Right cardiac atrium (tissue), 5 donors: ENCODE measurements around the gene RPL37A. TPM values are rescaled to one million over a fixed set of nuclear protein-coding genes. Genes with fewer than 3 reads are reported as not detected.
A peak's percentile ranks its signal among the peaks of the same experiment; 100 is the strongest.

Experiments used
- ATAC-seq, 2 donors: fragments of 200-7000 bp; cut with Tn5 transposase; one replicate each; pipeline versions ENCODE4 v1.8.0 to v1.9.1; 2020; ENCODE audit warnings: moderate library complexity in 2 of 2, mild to moderate bottlenecking in 1 of 2
- DNase-seq, 3 donors: peaks; one replicate each; pipeline ENCODE4 v3.0.0-alpha.2; 2020
- H3K27ac ChIP-seq: one replicate; pipeline ENCODE4 v1.5.1; 2013; ENCODE audit warnings: mild to moderate bottlenecking, low read length, control low read depth, moderate library complexity
- H3K27me3 ChIP-seq: one replicate; pipeline ENCODE4 v1.6.1; 2013; ENCODE audit not compliant: control insufficient read depth, insufficient read depth
- H3K4me1 ChIP-seq: one replicate; pipeline ENCODE4 v1.6.1; 2013; ENCODE audit warnings: low read length; ENCODE audit not compliant: control insufficient read depth, insufficient read depth
- H3K4me3 ChIP-seq: one replicate; pipeline ENCODE4 v1.5.1; 2013; ENCODE audit warnings: low read length, control low read depth
- H3K9me3 ChIP-seq: one replicate; pipeline ENCODE4 v1.6.1; 2013; ENCODE audit warnings: low read length; ENCODE audit not compliant: control insufficient read depth
- WGBS: extraction: QIAGEN DNeasy Blood & Tissue Kit; methylation state at CpG from one replicate; pipeline ENCODE4 v1.1.7; 2013; 5-methylcytosine and 5-hydroxymethylcytosine counted together
- intact Hi-C, 4 donors: fragments of 100-400 bp; cut with DNase I; formaldehyde crosslinking; loops; one replicate each; pipeline versions ENCODE4 v1.11.0 to v1.14.0; 2022 to 2023
- long read RNA-seq, 4 donors: library from polyadenylated mRNA; unstranded; transcript quantifications; one replicate each; pipeline ENCODE4 v2.0.0, GENCODE V29; 2020 to 2021
- polyA plus RNA-seq: library from polyadenylated mRNA; stranded (reverse); fragments of 200-250 nt; gene quantifications from one replicate; pipeline ENCODE4 v1.2.3, GENCODE V29; 2013
- total RNA-seq, 4 donors: library from RNA; stranded (reverse); fragmentation: NEBNext Ultra II Directional; extraction: Animal tissue kit (Norgen Biotek cat#: 25700); gene quantifications; one replicate each; pipeline ENCODE4 v1.2.1, GENCODE V29; 2021
- donor health status: healthy with polysubstance abuse.
- donor health status: DM: no; HTN: yes; CAD: no.
- donor health status: DM: no; HTN: no; CAD: no.
- donor health status: DM: no; HTN: yes; CAD: no; lungs with severe emphysema.
- donor health status: DM: yes; HTN: yes; CAD: no.

Gene RPL37A
- total RNA-seq (1,000 to 10,000 TPM; 1,836 to 2,258 (median 1,899) TPM), polyA plus RNA-seq (3,516 TPM)
- long read RNA-seq, donor 1, transcript RPL37A-210 (4 exons, 3,647 nt) = major isoform, 98 of 113 reads
- long read RNA-seq, donor 1, transcript RPL37A-201 (3 exons, 742 nt) = minor isoform, 14 of 113 reads
- long read RNA-seq, donor 1, partial matches to known transcripts = 1 of 113 reads
- long read RNA-seq, donor 1, other reads (novel, unspliced or antisense) = 0 of 113 reads
- long read RNA-seq, donor 2, transcript RPL37A-201 (3 exons, 742 nt) = minor isoform, 9 of 238 reads
- long read RNA-seq, donor 2, transcript RPL37A-210 (4 exons, 3,647 nt) = major isoform, 227 of 238 reads
- long read RNA-seq, donor 2, partial matches to known transcripts = 1 of 238 reads
- long read RNA-seq, donor 2, other reads (novel, unspliced or antisense) = 1 of 238 reads
- long read RNA-seq, donor 3, transcript RPL37A-210 (4 exons, 3,647 nt) = major isoform, 60 of 79 reads
- long read RNA-seq, donor 3, transcript RPL37A-209 (3 exons, 1,701 nt) = minor isoform, 6 of 79 reads
- long read RNA-seq, donor 3, partial matches to known transcripts = 7 of 79 reads
- long read RNA-seq, donor 3, other reads (novel, unspliced or antisense) = 0 of 79 reads
- long read RNA-seq, donor 4, transcript RPL37A-201 (3 exons, 742 nt) = minor isoform, 8 of 165 reads
- long read RNA-seq, donor 4, transcript RPL37A-210 (4 exons, 3,647 nt) = major isoform, 153 of 165 reads
- long read RNA-seq, donor 4, partial matches to known transcripts = 3 of 165 reads
- long read RNA-seq, donor 4, other reads (novel, unspliced or antisense) = 0 of 165 reads

DNA sequence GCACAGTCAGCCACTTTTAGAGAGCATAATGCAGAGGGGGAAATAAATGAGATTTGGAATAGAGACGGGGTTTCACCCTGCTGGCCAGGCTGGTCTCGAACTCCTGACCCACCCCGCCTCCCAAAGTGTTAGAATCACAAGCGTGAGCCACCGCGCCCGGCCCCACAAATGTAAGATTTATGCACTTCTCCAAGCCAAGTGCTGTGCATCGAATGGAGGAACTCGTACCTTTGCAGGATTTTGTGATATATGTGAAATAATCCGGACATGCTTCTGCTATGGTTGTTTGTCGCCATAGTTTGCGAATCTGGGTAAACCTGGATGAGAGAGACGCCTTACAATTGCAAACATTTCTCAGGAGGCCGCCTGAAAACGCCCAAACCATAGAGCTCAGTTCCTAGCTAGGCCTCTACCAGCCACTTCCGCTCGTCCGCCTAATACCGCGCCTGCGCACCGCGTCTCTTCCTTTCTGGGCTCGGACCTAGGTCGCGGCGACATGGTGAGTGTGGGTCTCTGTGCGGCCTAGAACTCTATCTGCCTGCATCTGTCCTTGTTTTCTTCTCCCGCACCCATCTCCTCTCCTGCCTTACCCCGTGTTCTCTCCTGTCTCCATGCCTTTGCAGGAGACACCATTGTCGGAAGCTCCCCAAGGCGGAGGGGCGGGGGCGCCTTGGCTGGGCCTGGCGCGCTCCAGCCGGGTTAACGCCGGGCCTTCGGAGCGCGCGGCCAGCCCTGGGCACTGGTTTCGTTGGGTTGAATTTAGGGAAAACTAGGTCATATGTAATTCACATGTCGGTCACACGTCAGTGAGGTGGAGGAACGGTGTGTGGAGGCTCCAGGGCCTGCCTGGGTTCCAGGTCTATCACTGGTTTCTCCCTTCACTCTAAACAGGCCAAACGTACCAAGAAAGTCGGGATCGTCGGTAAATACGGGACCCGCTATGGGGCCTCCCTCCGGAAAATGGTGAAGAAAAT, at the start of gene RPL37A:
TSS of gene RPL37A (plus strand) at position 466 of the 974 bp plus-strand sequence. CDS start at position 497, 31 bp downstream.
- Histone ChIP-seq H3K27ac (peak within 1 kb of the TSS; percentile 80), H3K4me3 (peak within 1 kb of the TSS; percentile 53), H3K4me1 (no peaks in the 10 kb centered on the region), H3K9me3 (no peaks in the 10 kb centered on the region), H3K27me3 (no peaks in the 10 kb centered on the region)
- under 1% methylated on average over 54 of the region's 54 CpGs for WGBS
- ATAC-seq (peak; percentile 97), DNase-seq (peak; percentile 94 to 97 (median 96))
- intact Hi-C loops = no loop called here

DNA sequence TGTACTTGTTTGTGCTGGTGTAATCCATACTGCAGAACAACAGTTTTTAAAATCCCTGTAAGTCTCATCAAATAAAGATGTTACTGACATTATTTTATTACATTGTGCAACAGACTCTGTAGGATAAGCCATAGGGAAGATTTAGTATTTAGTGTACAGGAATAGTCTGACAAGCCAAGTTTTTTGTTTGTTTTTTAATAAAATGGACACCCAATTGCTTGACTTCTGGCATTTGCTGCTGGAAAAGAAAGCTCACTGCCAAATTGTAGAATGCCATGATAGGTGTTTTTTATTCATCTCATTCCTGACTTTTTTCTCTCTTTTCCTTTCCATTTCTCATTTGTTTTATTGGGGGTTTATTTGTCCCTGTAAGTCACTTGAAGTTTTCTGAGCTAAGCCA, 48.3 kb upstream of the RPL37A start:
- intact Hi-C loops = no loop called here
- H3K9me3 ChIP-seq = no peaks in the 10 kb centered on the region
- H3K4me3 ChIP-seq = no peak overlapping the region
- ATAC-seq (no peak), DNase-seq (no peak)
- no peaks in the 10 kb centered on the region for H3K4me1 ChIP-seq
- H3K27me3 ChIP-seq = no peaks in the 10 kb centered on the region
- no peak overlapping the region for H3K27ac ChIP-seq

DNA sequence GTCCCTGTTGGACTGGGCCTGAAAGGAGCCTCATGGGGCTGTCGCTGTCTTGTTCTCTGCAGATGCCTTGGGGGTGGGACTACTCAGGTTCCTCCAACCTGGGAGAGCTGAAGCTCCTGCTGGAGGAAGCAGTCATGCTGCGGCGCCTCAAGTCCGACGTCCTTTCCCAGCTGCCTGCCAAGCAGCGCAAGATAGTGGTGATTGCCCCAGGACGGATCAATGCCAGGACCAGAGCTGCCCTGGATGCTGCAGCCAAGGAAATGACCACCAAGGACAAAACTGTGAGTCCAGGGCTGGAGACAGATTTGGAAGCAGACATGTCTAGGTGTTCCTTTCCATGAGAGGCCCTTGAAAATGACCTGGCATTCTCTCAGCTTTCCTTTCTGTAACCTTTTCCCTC, 47.9 kb upstream of the RPL37A start:
- peak; percentile 23 to 61 (median 42) for DNase-seq
- intact Hi-C loops = no loop called here
- ATAC-seq = peak; percentile 70 to 73
- Histone ChIP-seq H3K4me1 (no peaks in the 10 kb centered on the region), H3K4me3 (no peak overlapping the region), H3K27me3 (no peaks in the 10 kb centered on the region), H3K27ac (no peak overlapping the region), H3K9me3 (no peaks in the 10 kb centered on the region)
- WGBS = 73% methylated on average over 7 of the region's 7 CpGs

DNA sequence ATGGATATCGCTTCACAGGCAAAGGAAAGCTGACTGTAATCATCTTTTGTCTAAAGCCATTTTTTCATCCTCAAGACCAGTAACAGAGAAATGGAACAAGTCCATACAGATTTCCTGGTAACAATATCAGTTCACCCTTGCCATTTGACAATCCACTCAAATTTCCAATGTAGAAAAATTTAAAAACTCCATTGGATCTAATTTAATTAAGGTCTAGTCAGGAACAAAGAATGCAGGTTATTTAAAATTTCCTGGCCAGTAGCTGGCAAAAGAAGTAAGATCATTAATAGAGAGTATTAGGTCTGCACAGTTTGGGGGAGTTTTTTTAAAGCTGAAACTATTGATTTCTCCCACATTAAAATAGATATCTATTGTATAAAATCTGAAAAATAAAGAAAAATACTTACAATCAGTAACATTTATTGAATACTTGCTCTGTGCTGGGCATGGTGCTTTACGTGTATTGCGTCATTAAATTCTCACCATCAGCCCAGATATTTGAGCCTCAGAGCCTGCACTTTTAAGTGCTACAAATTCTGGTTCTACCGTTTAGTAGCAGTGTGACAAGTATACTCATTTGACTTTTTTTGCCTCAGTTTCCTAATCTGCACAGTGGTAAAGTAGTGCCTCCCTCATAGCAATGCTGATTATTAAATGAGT, 44.6 kb upstream of the RPL37A start:
- Histone ChIP-seq H3K4me1 (no peaks in the 10 kb centered on the region), H3K27me3 (no peaks in the 10 kb centered on the region), H3K27ac (no peak overlapping the region), H3K9me3 (no peaks in the 10 kb centered on the region), H3K4me3 (no peak overlapping the region)
- intact Hi-C loops = no loop called here
- over 99% methylated on average over 4 of the region's 4 CpGs for WGBS
- no peak for DNase-seq
- no peak for ATAC-seq

DNA sequence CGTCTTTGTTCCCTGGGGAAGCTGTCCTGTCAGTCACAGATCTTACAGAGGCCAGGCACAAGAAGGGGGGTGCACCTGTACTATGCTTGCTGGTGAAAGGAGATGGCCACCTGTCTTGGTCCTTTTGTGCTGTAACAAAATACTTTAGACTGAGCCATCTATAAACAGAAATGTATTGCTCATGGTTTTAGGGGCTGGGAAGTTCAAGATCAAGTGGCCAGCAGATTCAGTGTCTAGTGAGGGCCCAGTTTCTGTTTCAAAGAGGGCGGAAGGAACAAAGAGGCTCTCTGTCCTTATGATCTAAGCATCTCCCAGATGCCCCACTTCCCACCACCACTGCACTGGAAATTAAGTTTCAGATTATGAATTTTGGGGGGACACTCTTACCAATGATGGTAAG, 35.5 kb upstream of the RPL37A start:
- no peak for ATAC-seq
- no peak overlapping the region for H3K27ac ChIP-seq
- WGBS = 89% methylated on average over 2 of the region's 2 CpGs
- no peak for DNase-seq
- no peaks in the 10 kb centered on the region for H3K27me3 ChIP-seq
- no peak overlapping the region for H3K4me3 ChIP-seq
- intact Hi-C loops = no loop called here
- H3K9me3 ChIP-seq = no peaks in the 10 kb centered on the region
- H3K4me1 ChIP-seq = no peaks in the 10 kb centered on the region

GRCh38 chr2:216464104-216464720, 34.4 kb upstream of the RPL37A start:
- Histone ChIP-seq H3K27me3 (no peaks in the 10 kb centered on the region), H3K4me1 (no peaks in the 10 kb centered on the region), H3K4me3 (no peak overlapping the region), H3K9me3 (no peaks in the 10 kb centered on the region), H3K27ac (peak overlapping the region; percentile 46)
- no peak for DNase-seq
- intact Hi-C loops = no loop called here
- WGBS = 57% methylated on average over 6 of the region's 6 CpGs
- peak; percentile 77 to 91 for ATAC-seq

GRCh38 chr2:216465579-216466195, 33.0 kb upstream of the RPL37A start:
- ATAC-seq = no peak
- H3K4me1 ChIP-seq = no peaks in the 10 kb centered on the region
- WGBS = 78% methylated on average over 5 of the region's 5 CpGs

GRCh38 chr2:216467845-216468244, 30.8 kb upstream of the RPL37A start:
- H3K27ac ChIP-seq = no peak overlapping the region
- H3K4me3 ChIP-seq = no peak overlapping the region
- no peaks in the 10 kb centered on the region for H3K27me3 ChIP-seq
- DNase-seq (no peak), ATAC-seq (no peak)
- H3K4me1 ChIP-seq = no peaks in the 10 kb centered on the region
- WGBS = 93% methylated on average over 4 of the region's 4 CpGs
- intact Hi-C loops = no loop called here
- no peaks in the 10 kb centered on the region for H3K9me3 ChIP-seq

More at GRCh38 chr2:216465579-216466195, 33.0 kb upstream of the RPL37A start:
- Histone ChIP-seq H3K9me3 (no peaks in the 10 kb centered on the region), H3K27ac (no peak overlapping the region), H3K4me3 (no peak overlapping the region), H3K27me3 (no peaks in the 10 kb centered on the region)
- no peak for DNase-seq
- intact Hi-C loops = no loop called here

DNA sequence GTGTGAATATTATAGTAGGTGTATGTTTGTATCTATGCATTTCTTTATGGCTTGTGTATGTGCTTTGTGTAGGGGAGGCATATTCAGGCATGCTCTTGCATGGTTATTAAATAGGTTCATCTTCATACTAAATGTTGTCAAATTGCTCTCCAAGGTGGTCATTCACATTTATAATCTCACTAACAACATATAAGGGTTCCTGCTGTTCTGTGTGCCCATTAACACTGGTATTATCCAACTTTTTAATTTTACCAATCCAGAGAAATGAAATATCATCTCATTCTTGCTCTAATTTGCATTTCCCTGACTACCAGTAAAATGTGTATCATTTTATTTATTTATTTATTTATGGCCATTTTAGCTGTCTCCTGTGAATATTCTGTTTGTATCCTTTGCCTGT, 29.0 kb upstream of the RPL37A start:
- no peaks in the 10 kb centered on the region for H3K9me3 ChIP-seq
- H3K4me1 ChIP-seq = no peaks in the 10 kb centered on the region
- no peak for DNase-seq
- no peaks in the 10 kb centered on the region for H3K27me3 ChIP-seq
- H3K4me3 ChIP-seq = no peak overlapping the region
- intact Hi-C loops = no loop called here
- ATAC-seq = no peak
- no peak overlapping the region for H3K27ac ChIP-seq

DNA sequence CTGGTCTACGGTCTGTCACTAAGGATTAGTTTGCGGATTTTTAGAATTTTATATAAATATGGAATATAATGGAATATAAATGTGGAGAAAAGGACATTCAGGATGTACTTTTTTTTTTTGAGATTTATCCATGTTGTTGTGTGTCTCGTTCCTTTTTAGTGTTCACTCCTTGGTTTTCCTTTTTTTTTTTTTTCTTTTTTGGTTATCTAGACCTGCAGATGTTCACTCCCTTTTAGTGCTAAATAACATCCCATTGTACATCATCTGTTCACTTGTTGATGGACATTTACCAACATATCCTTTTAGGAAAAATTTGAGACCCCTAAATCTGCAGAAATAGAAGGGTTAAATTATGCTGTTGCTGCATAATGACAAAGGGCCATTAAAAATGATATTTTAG, 25.5 kb upstream of the RPL37A start:
- H3K9me3 ChIP-seq = no peaks in the 10 kb centered on the region
- DNase-seq = no peak
- no peak for ATAC-seq
- no peak overlapping the region for H3K4me3 ChIP-seq
- no peak overlapping the region for H3K27ac ChIP-seq
- 92% methylated on average over 3 of the region's 3 CpGs for WGBS
- no peaks in the 10 kb centered on the region for H3K4me1 ChIP-seq
- intact Hi-C loops = no loop called here
- H3K27me3 ChIP-seq = no peaks in the 10 kb centered on the region
